NOMO-1 treated with DMSO at 0.1 percent for 48 hours (cell line): Measurements from ENCODE around the gene FUOM.

Experiments used
- DNase-seq: peaks from one replicate; lab custom pipeline; 2025; ENCODE audit not compliant: unreplicated experiment; lab: John Stamatoyannopoulos, UW

FUOM gene

GRCh38 chr10:133353202-133353959 is 4.4 kb downstream of the FUOM start:
- DNase-seq, result no peak

- no peak for DNase-seq
Observed at GRCh38 chr10:133351408-133352318, 6.2 kb downstream of the FUOM start.

- no peak for DNase-seq
Observed at GRCh38 chr10:133350950-133351329, 6.9 kb downstream of the FUOM start.

- no peak for DNase-seq
Observed at GRCh38 chr10:133350283-133350949, 7.4 kb downstream of the FUOM start.

GRCh38 chr10:133349577-133350011 is 8.2 kb downstream of the FUOM start:
- DNase-seq, result no peak

GRCh38 chr10:133349160-133349568 is 8.7 kb downstream of the FUOM start:
- no peak for DNase-seq

- no peak for DNase-seq
Observed at GRCh38 chr10:133347710-133348517, 9.9 kb downstream of the FUOM start.

- no peak for DNase-seq
Observed at GRCh38 chr10:133346413-133346812, 11.4 kb downstream of the FUOM start.

- DNase-seq, result no peak
Observed at GRCh38 chr10:133344236-133344635, 13.6 kb downstream of the FUOM start.

- no peak for DNase-seq
Observed at GRCh38 chr10:133343558-133343957, 14.3 kb downstream of the FUOM start.

- DNase-seq, result no peak
Observed at GRCh38 chr10:133342942-133343341, 14.9 kb downstream of the FUOM start.

GRCh38 chr10:133341983-133342382 is 15.8 kb downstream of the FUOM start:
- DNase-seq, result no peak

GRCh38 chr10:133339708-133340380 is 18.0 kb downstream of the FUOM start:
- DNase-seq, result no peak

GRCh38 chr10:133338080-133339071 is 19.4 kb downstream of the FUOM start:
- DNase-seq, result no peak

GRCh38 chr10:133337370-133337725 is 20.5 kb downstream of the FUOM start:
- no peak for DNase-seq

- no peak for DNase-seq
Observed at GRCh38 chr10:133336577-133337369, 21.0 kb downstream of the FUOM start, which contains the start of gene CALY. CALY (minus strand) TSS chr10:133336896; CDS start chr10:133328989, 7,907 bp downstream.

GRCh38 chr10:133336118-133336576 is 21.7 kb downstream of the FUOM start:
- no peak for DNase-seq
